H1 (cell line): ENCODE results near the gene PIP5K1B. TPM values are rescaled to one million over a fixed set of nuclear protein-coding genes. Genes with fewer than 3 reads are reported as not detected.

ENCODE experiments used
- ATF3 ChIP-seq: IDR thresholded peaks from 2 replicates; pipeline ENCODE4 v1.6.1; 2011; ENCODE audit warnings: low read depth, mild to moderate bottlenecking, low read length; ENCODE audit not compliant: insufficient read depth
- GTF2F1 ChIP-seq: IDR thresholded peaks from 2 replicates; pipeline ENCODE4 v1.6.1; 2012; ENCODE audit warnings: low read depth, low read length, improper control_type of control experiment, borderline replicate concordance
- HDAC6 ChIP-seq: IDR thresholded peaks from one replicate; pipeline ENCODE4 v1.7.1; 2012; ENCODE audit warnings: low read depth, mild to moderate bottlenecking, inconsistent platforms, low read length, moderate library complexity
- SP2 ChIP-seq: IDR thresholded peaks from 2 replicates; pipeline ENCODE4 v1.6.1; 2012; ENCODE audit warnings: mild to moderate bottlenecking, low read length, inconsistent platforms
- polyA plus RNA-seq, 7 experiments: library from polyadenylated mRNA; depleted of rRNA in 3 of 7; stranded (reverse) in 5 of 7; unstranded in 2 of 7; fragments of >200 nt in 5 of 7; fragments of 200-250 nt in 2 of 7; gene quantifications; 1 replicate in 5 of 7; 2 replicates in 1 of 7; 4 replicates in 1 of 7; pipeline versions ENCODE4 v1.2.1 to v1.2.3, GENCODE V29; 2011 to 2013; ENCODE audit warnings: missing spikeins in 2 of 7, mixed read lengths in 2 of 7
- total RNA-seq: library from RNA; stranded (reverse); fragmentation: NEBNext Ultra II Directional; extraction: Animal tissue kit (Norgen Biotek cat#: 25700); gene quantifications from 2 replicates; pipeline ENCODE4 v1.2.1, GENCODE V29; 2021

Gene PIP5K1B
- total and polyA plus RNA-seq, 2 of the 8 experiments (the other 6 are each of a cell fraction or from before 2014, with no cell fraction given): 4.7 to 7.7 TPM

- TF ChIP-seq GTF2F1 (no peak), HDAC6 (no peak), ATF3 (no peak), SP2 (no peak)
- TF ChIP-seq, all 59 proteins: peak for 0
Measured at GRCh38 chr9:68795411-68795810, 90.4 kb downstream of the PIP5K1B start (continued).
